ENCODE measurements around the gene RASGRF2.

The RASGRF2 gene

GRCh38 chr5:81232464-81233079 lies 272.4 kb downstream of the RASGRF2 start:
- Histone ChIP-seq H3K9me3 (ENCODE audit: insufficient read depth, low read depth, low read length) (no peaks in the 10 kb centered on the region), H3K79me2 (ENCODE audit: insufficient read depth, low read length) (no peaks in the 10 kb centered on the region), H2AFZ (ENCODE audit: low read length) (no peak overlapping the region), H3K4me1 (ENCODE audit: insufficient read depth, low read length, poor library complexity, severe bottlenecking) (peaks cover 7% of the 10 kb centered on the region), H4K20me1 (ENCODE audit: insufficient read depth, low read length, poor library complexity, severe bottlenecking) (no peaks in the 10 kb centered on the region), H3K9me2 (replicated peaks; ENCODE audit: low read depth, low read length) (no peaks in the 10 kb centered on the region), H3K4me2 (ENCODE audit: low read depth, low read length, poor library complexity, severe bottlenecking) (no peak overlapping the region), H3K36me3 (ENCODE audit: insufficient read depth, low read length) (no peaks in the 10 kb centered on the region), H3F3A (ENCODE audit: low read depth) (no peaks in the 10 kb centered on the region), H3K4me3 (ENCODE audit: low read length, poor library complexity, severe bottlenecking) (no peak overlapping the region), H3K27me3 (ENCODE audit: insufficient read depth, low read length, poor library complexity, severe bottlenecking) (no peaks in the 10 kb centered on the region), H3K9ac (ENCODE audit: low read depth, low read length, poor library complexity, severe bottlenecking) (no peak overlapping the region)
- TF ChIP-seq EZH2phosphoT487 (IDR thresholded peaks at IDR 0.05; ENCODE audit: borderline replicate concordance), result no peak
- no peak for TF ChIP-seq CTCF (conservative IDR thresholded peaks at IDR 0.05; ENCODE audit: low read length)

DNA sequence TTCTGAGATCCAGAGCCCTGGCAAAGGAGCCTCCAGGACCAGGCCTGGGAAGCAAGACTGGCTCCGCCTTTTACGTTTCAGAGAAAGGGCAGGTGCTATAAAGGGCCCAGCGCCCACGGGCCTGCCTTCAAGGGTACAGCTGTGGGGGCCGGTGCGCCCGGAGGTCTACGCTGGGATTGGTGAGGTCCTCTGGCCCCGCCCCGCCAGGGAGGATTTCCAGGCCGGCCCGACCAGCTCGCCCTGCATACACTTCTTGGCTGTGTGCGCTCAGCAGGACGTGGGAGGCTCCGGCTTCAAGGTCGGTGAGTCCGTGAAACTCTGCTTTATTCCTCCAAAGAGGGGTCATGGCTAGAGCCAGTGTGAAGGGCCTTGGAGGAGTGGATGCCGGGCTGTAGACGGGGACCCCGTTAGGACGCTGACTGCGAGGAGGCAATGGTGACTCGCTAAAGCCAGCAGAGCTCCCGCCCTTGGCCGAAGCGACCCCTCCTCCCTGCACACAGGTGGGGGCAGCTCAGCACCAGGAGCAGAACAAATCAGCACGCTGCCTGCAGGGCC lies 273.0 kb downstream of the RASGRF2 start, which contains the start of gene CKMT2:
CKMT2 (plus strand) TSS at position 243 of the 555 bp plus-strand sequence. CDS start 17,811 bp downstream, outside the sequence.
- H3F3A ChIP-seq (ENCODE audit: low read depth), result no peaks in the 10 kb centered on the region
- TF ChIP-seq CTCF (conservative IDR thresholded peaks at IDR 0.05; ENCODE audit: low read length), result no peak
- TF ChIP-seq EZH2phosphoT487 (IDR thresholded peaks at IDR 0.05; ENCODE audit: borderline replicate concordance), result no peak
- no peak within 1 kb of the TSS for H3K4me3 ChIP-seq (ENCODE audit: low read length, poor library complexity, severe bottlenecking)
- H3K4me1 ChIP-seq (ENCODE audit: insufficient read depth, low read length, poor library complexity, severe bottlenecking), result peaks cover 7% of the 10 kb centered on the region
- no peak within 1 kb of the TSS for H3K9ac ChIP-seq (ENCODE audit: low read depth, low read length, poor library complexity, severe bottlenecking)
- H3K79me2 ChIP-seq (ENCODE audit: insufficient read depth, low read length), result no peaks in the 10 kb centered on the region
- no peaks in the 10 kb centered on the region for H4K20me1 ChIP-seq (ENCODE audit: insufficient read depth, low read length, poor library complexity, severe bottlenecking)
- no peaks in the 10 kb centered on the region for H3K27me3 ChIP-seq (ENCODE audit: insufficient read depth, low read length, poor library complexity, severe bottlenecking)
- H3K4me2 ChIP-seq (ENCODE audit: low read depth, low read length, poor library complexity, severe bottlenecking), result no peak within 1 kb of the TSS
- no peaks in the 10 kb centered on the region for H3K9me2 ChIP-seq (replicated peaks; ENCODE audit: low read depth, low read length)
- H3K9me3 ChIP-seq (ENCODE audit: insufficient read depth, low read depth, low read length), result no peaks in the 10 kb centered on the region
- H2AFZ ChIP-seq (ENCODE audit: low read length), result no peak within 1 kb of the TSS
- no peaks in the 10 kb centered on the region for H3K36me3 ChIP-seq (ENCODE audit: insufficient read depth, low read length)

DNA sequence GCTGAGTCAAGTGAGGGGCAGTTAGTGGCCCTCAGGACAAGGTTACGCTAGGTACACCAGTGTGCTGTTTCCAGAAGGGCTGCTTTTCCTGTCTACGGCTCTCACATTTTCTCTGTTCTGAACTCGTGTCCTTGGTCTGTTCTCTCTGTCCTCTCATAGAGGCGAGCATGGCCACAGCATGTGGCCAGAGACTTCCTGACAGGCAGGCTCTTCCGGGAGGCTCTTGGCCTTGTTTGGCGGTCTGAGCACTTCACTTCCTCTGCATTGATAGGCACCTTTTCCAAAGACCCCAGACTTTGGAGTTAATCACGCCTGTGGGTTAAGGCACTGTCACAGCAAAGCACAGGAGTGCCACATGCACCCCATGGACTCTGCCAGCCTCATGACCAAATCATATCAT lies 274.1 kb downstream of the RASGRF2 start:
- H3K4me3 ChIP-seq (ENCODE audit: low read length, poor library complexity, severe bottlenecking), result no peak overlapping the region
- no peak for TF ChIP-seq EZH2phosphoT487 (IDR thresholded peaks at IDR 0.05; ENCODE audit: borderline replicate concordance)
- no peak for TF ChIP-seq CTCF (conservative IDR thresholded peaks at IDR 0.05; ENCODE audit: low read length)
- no peaks in the 10 kb centered on the region for H3K27me3 ChIP-seq (ENCODE audit: insufficient read depth, low read length, poor library complexity, severe bottlenecking)
- no peaks in the 10 kb centered on the region for H3K36me3 ChIP-seq (ENCODE audit: insufficient read depth, low read length)
- no peaks in the 10 kb centered on the region for H3K9me2 ChIP-seq (replicated peaks; ENCODE audit: low read depth, low read length)
- H4K20me1 ChIP-seq (ENCODE audit: insufficient read depth, low read length, poor library complexity, severe bottlenecking), result no peaks in the 10 kb centered on the region
- H3K79me2 ChIP-seq (ENCODE audit: insufficient read depth, low read length), result no peaks in the 10 kb centered on the region
- no peak overlapping the region for H3K9ac ChIP-seq (ENCODE audit: low read depth, low read length, poor library complexity, severe bottlenecking)
- no peaks in the 10 kb centered on the region for H3K9me3 ChIP-seq (ENCODE audit: insufficient read depth, low read depth, low read length)
- peaks cover 7% of the 10 kb centered on the region for H3K4me1 ChIP-seq (ENCODE audit: insufficient read depth, low read length, poor library complexity, severe bottlenecking)
- no peaks in the 10 kb centered on the region for H3F3A ChIP-seq (ENCODE audit: low read depth)
- no peak overlapping the region for H2AFZ ChIP-seq (ENCODE audit: low read length)
- H3K4me2 ChIP-seq (ENCODE audit: low read depth, low read length, poor library complexity, severe bottlenecking), result peak overlapping the region; percentile 7

All from Loucy (cell line).